H1 (cell line): ENCODE results near the gene MUC4. TPM values are rescaled to one million over a fixed set of nuclear protein-coding genes. Genes with fewer than 3 reads are reported as not detected.

Experiments used
- CTCF ChIA-PET: fragments of 300-600 bp; sonication (Branson Sonifier 250); formaldehyde crosslinking; loops from one replicate; lab custom pipeline; 2021; ENCODE audit not compliant: partially characterized antibody; lab: Charles Lee
- POLR2A ChIA-PET: fragments of 300-600 bp; sonication (Branson Sonifier 250); formaldehyde crosslinking; loops from one replicate; lab custom pipeline; 2021; ENCODE audit warnings: inconsistent platforms; ENCODE audit not compliant: partially characterized antibody; lab: Charles Lee
- DNase-seq, 2 experiments: peaks; one replicate each; pipeline versions ENCODE4 v3.0.0 to v3.0.0-alpha.2; 2010 to 2022; ENCODE audit warnings: low spot score in 2 of 2, low read depth in 1 of 2, mixed read lengths in 1 of 2
- FAIRE-seq: peaks from 2 replicates; lab custom pipeline; 2011; peaks lifted over from hg19 to GRCh38; lab: Jason Lieb, UNC
- H2AFZ ChIP-seq: 2 replicates; pipeline ENCODE4 v1.8.1; 2012; ENCODE audit warnings: low read length, inconsistent platforms
- H2AK5ac ChIP-seq: 2 replicates; pipeline ENCODE4 v1.6.1; 2013; ENCODE audit warnings: low read depth, low read length
- H2BK120ac ChIP-seq: replicated peaks from 2 replicates; pipeline ENCODE3; 2013; ENCODE audit warnings: low read depth, low read length, inconsistent platforms
- H2BK12ac ChIP-seq: 2 replicates; pipeline ENCODE4 v1.6.1; 2013; ENCODE audit warnings: low read depth, low read length
- H2BK15ac ChIP-seq: 2 replicates; pipeline ENCODE4 v1.6.1; 2013; ENCODE audit warnings: low read length
- H2BK20ac ChIP-seq: 2 replicates; pipeline ENCODE4 v1.6.1; 2013; ENCODE audit warnings: low read length
- H2BK5ac ChIP-seq: 2 replicates; pipeline ENCODE4 v1.6.1; 2013; ENCODE audit warnings: low read depth, low read length
- H3K14ac ChIP-seq: 2 replicates; pipeline ENCODE4 v1.6.1; 2013; ENCODE audit warnings: inconsistent platforms; ENCODE audit not compliant: insufficient read length
- H3K18ac ChIP-seq: 2 replicates; pipeline ENCODE4 v1.6.1; 2013; ENCODE audit warnings: low read length; ENCODE audit errors: extremely low read depth
- H3K23ac ChIP-seq: 2 replicates; pipeline ENCODE4 v1.6.1; 2013; ENCODE audit warnings: inconsistent platforms; ENCODE audit not compliant: insufficient read length
- H3K23me2 ChIP-seq: 2 replicates; pipeline ENCODE4 v1.6.1; 2013; ENCODE audit warnings: low read depth, low read length
- H3K27ac ChIP-seq: 2 replicates; pipeline ENCODE4 v1.6.1; 2011; ENCODE audit warnings: low read depth, low read length, inconsistent platforms
- H3K27me3 ChIP-seq, 4 experiments: replicated peaks in 1 of 4; 1 replicate in 1 of 4; 2 replicates in 3 of 4; pipeline versions ENCODE4 v1.6.1 to v1.8.1; 2011 to 2013; ENCODE audit warnings: low read length in 3 of 4, mild to moderate bottlenecking in 3 of 4, inconsistent platforms in 2 of 4, mixed read lengths in 2 of 4, moderate library complexity in 1 of 4; ENCODE audit not compliant: control insufficient read depth in 3 of 4, insufficient read depth in 3 of 4; ENCODE audit errors: extremely low read depth in 1 of 4
- H3K36me3 ChIP-seq, 4 experiments: 2 replicates each; pipeline versions ENCODE4 v1.6.1 to v1.8.1; 2011 to 2013; ENCODE audit warnings: mild to moderate bottlenecking in 4 of 4, low read length in 3 of 4, moderate library complexity in 2 of 4, control low read depth in 1 of 4, inconsistent platforms in 1 of 4; ENCODE audit not compliant: insufficient read depth in 4 of 4, control insufficient read depth in 2 of 4
- H3K4ac ChIP-seq: replicated peaks from 2 replicates; pipeline ENCODE3; 2013; ENCODE audit warnings: low read length, low read depth, mixed read lengths, inconsistent platforms; ENCODE audit not compliant: insufficient read length
- H3K4me1 ChIP-seq, 4 experiments: replicated peaks in 1 of 4; 1 replicate in 1 of 4; 2 replicates in 3 of 4; pipeline versions ENCODE4 v1.6.1 to v1.8.1; 2011 to 2013; ENCODE audit warnings: low read length in 3 of 4, inconsistent platforms in 2 of 4, mixed read lengths in 1 of 4; ENCODE audit not compliant: insufficient read depth in 4 of 4, control insufficient read depth in 3 of 4
- H3K4me2 ChIP-seq, 2 experiments: 2 replicates each; pipeline versions ENCODE4 v1.6.1 to v1.8.1; 2011 to 2013; ENCODE audit warnings: low read depth in 2 of 2, low read length in 2 of 2, control low read depth in 1 of 2, inconsistent platforms in 1 of 2, mild to moderate bottlenecking in 1 of 2; ENCODE audit not compliant: insufficient read depth in 1 of 2
- H3K4me3 ChIP-seq, 4 experiments: fragments of 200-600, 300-600 bp in 1 of 4; sonication (generic), shearing (Covaris generic), sonication (Bioruptor Twin) in 1 of 4; 2 replicates each; pipeline versions ENCODE4 v1.5.1 to v1.8.1; 2011 to 2016; ENCODE audit warnings: low read length in 4 of 4, low read depth in 3 of 4, control low read depth in 2 of 4, inconsistent platforms in 2 of 4, mild to moderate bottlenecking in 2 of 4, mixed read lengths in 1 of 4, moderate library complexity in 1 of 4; ENCODE audit not compliant: insufficient read depth in 2 of 4; ENCODE audit errors: extremely low read depth in 1 of 4
- H3K56ac ChIP-seq: replicated peaks from 2 replicates; pipeline ENCODE3; 2013; ENCODE audit warnings: low read depth, mild to moderate bottlenecking, mixed read lengths, low read length, inconsistent platforms; ENCODE audit not compliant: insufficient read length
- H3K79me1 ChIP-seq: 2 replicates; pipeline ENCODE4 v1.6.1; 2013; ENCODE audit warnings: low read depth, low read length, control low read depth
- H3K79me2 ChIP-seq, 2 experiments: 2 replicates each; pipeline versions ENCODE4 v1.6.1 to v1.8.1; 2012 to 2013; ENCODE audit warnings: low read length in 2 of 2, mild to moderate bottlenecking in 2 of 2, inconsistent platforms in 1 of 2; ENCODE audit not compliant: insufficient read depth in 2 of 2, control insufficient read depth in 1 of 2
- H3K9ac ChIP-seq, 4 experiments: replicated peaks in 1 of 4; 1 replicate in 1 of 4; 2 replicates in 3 of 4; pipeline versions ENCODE4 v1.6.1 to v1.8.1; 2011 to 2013; ENCODE audit warnings: low read depth in 3 of 4, low read length in 3 of 4, control low read depth in 2 of 4, mild to moderate bottlenecking in 2 of 4, moderate library complexity in 2 of 4, inconsistent platforms in 1 of 4; ENCODE audit errors: extremely low read depth in 1 of 4
- H3K9me3 ChIP-seq, 2 experiments: 2 replicates each; pipeline versions ENCODE4 v1.6.1 to v1.8.1; 2012 to 2013; ENCODE audit warnings: mild to moderate bottlenecking in 2 of 2, moderate library complexity in 2 of 2, control low read depth in 1 of 2, inconsistent platforms in 1 of 2, low read depth in 1 of 2, low read length in 1 of 2, mixed read lengths in 1 of 2; ENCODE audit not compliant: insufficient read depth in 2 of 2
- H4K20me1 ChIP-seq, 2 experiments: replicated peaks in 1 of 2; 2 replicates each; pipeline versions ENCODE3 to v1.8.1; 2011 to 2013; ENCODE audit warnings: inconsistent platforms in 2 of 2, low read length in 2 of 2, mild to moderate bottlenecking in 1 of 2; ENCODE audit not compliant: insufficient read depth in 2 of 2, control insufficient read depth in 1 of 2
- H4K5ac ChIP-seq: 2 replicates; pipeline ENCODE4 v1.6.1; 2013; ENCODE audit warnings: low read length, low read depth, mixed read lengths, inconsistent platforms; ENCODE audit not compliant: insufficient read length
- H4K8ac ChIP-seq: 2 replicates; pipeline ENCODE4 v1.8.0; 2013; ENCODE audit warnings: mild to moderate bottlenecking, moderate library complexity, low read length, inconsistent platforms; ENCODE audit not compliant: insufficient read depth; ENCODE audit errors: extremely low read depth
- H4K91ac ChIP-seq: replicated peaks from 2 replicates; pipeline ENCODE3; 2013; ENCODE audit warnings: low read length, mixed read lengths, inconsistent platforms; ENCODE audit not compliant: insufficient read length
- CBX8 ChIP-seq: fragments of 300-800, 300-1000 bp; sonication (generic); IDR thresholded peaks from 2 replicates; pipeline ENCODE4 v1.7.1; 2016; ENCODE audit warnings: low read depth, low read length, borderline replicate concordance
- CEBPB ChIP-seq: IDR thresholded peaks from 2 replicates; pipeline ENCODE4 v1.6.1; 2012; ENCODE audit warnings: low read depth, low read length
- CHD2 ChIP-seq: IDR thresholded peaks from 2 replicates; pipeline ENCODE4 v1.6.1; 2012; ENCODE audit warnings: low read length, improper control_type of control experiment
- CTCF ChIP-seq, 3 experiments: IDR thresholded peaks; 1 replicate in 2 of 3; 2 replicates in 1 of 3; pipeline versions ENCODE4 v1.5.1 to v1.6.1; 2011; ENCODE audit warnings: low read length in 3 of 3, mild to moderate bottlenecking in 3 of 3, inconsistent platforms in 2 of 3, low read depth in 1 of 3, moderate library complexity in 1 of 3; ENCODE audit not compliant: insufficient read depth in 1 of 3; ENCODE audit errors: control extremely low read depth in 1 of 3
- EZH2 ChIP-seq: fragments of 200-600 bp; sonication (generic); IDR thresholded peaks from 2 replicates; pipeline ENCODE4 v1.7.1; 2012; ENCODE audit warnings: low read depth, mild to moderate bottlenecking, moderate library complexity, low read length, inconsistent platforms; ENCODE audit not compliant: severe bottlenecking
- FOSL1 ChIP-seq: IDR thresholded peaks from 2 replicates; pipeline ENCODE4 v1.6.1; 2011; ENCODE audit warnings: mild to moderate bottlenecking, low read depth, low read length, moderate library complexity; ENCODE audit not compliant: insufficient read depth
- JUND ChIP-seq: IDR thresholded peaks from 2 replicates; pipeline ENCODE4 v1.6.1; 2011; ENCODE audit warnings: mild to moderate bottlenecking, improper control_type of control experiment, low read length
- KDM4A ChIP-seq: IDR thresholded peaks from one replicate; pipeline ENCODE4 v1.7.1; 2012; ENCODE audit warnings: low read depth, mild to moderate bottlenecking, moderate library complexity, low read length, inconsistent platforms; ENCODE audit not compliant: severe bottlenecking
- NANOG ChIP-seq: IDR thresholded peaks from 2 replicates; pipeline ENCODE4 v1.6.1; 2011; ENCODE audit warnings: low read length, low read depth, mild to moderate bottlenecking, inconsistent platforms; ENCODE audit not compliant: insufficient read depth, poor library complexity, severe bottlenecking
- POLR2AphosphoS5 ChIP-seq: IDR thresholded peaks from 2 replicates; pipeline ENCODE4 v1.6.1; 2011; ENCODE audit warnings: low read depth, low read length
- POU5F1 ChIP-seq: IDR thresholded peaks from 2 replicates; pipeline ENCODE4 v1.6.1; 2011; ENCODE audit warnings: low read depth, mild to moderate bottlenecking, low read length, moderate library complexity
- SRF ChIP-seq: IDR thresholded peaks from 2 replicates; pipeline ENCODE4 v1.6.1; 2011; ENCODE audit warnings: mild to moderate bottlenecking, low read depth, low read length, moderate library complexity
- TAF7 ChIP-seq: optimal IDR thresholded peaks from 2 replicates; pipeline ENCODE3; 2011; ENCODE audit warnings: low read depth, mild to moderate bottlenecking, inconsistent platforms, low read length, moderate library complexity, borderline replicate concordance
- WGBS, 2 experiments: shearing (Covaris generic) in 1 of 2; methylation state at CpG; one replicate each; pipeline versions ENCODE4 v1.1.6 to v1.1.7; 2013 to 2015; ENCODE audit warnings: low lambda C conversion rate in 2 of 2, mixed read lengths in 2 of 2, inconsistent platforms in 1 of 2, low coverage in 1 of 2, missing lambda C conversion rate in 1 of 2; ENCODE audit not compliant: insufficient replicate concordance in 2 of 2, insufficient coverage in 1 of 2, insufficient read length in 1 of 2; ENCODE audit errors: extremely low coverage in 1 of 2, missing lambda C conversion rate in 1 of 2; 5-methylcytosine and 5-hydroxymethylcytosine counted together
- polyA plus RNA-seq, 7 experiments: library from polyadenylated mRNA; depleted of rRNA in 3 of 7; stranded (reverse) in 5 of 7; unstranded in 2 of 7; fragments of >200 nt in 5 of 7; fragments of 200-250 nt in 2 of 7; gene quantifications; 1 replicate in 5 of 7; 2 replicates in 1 of 7; 4 replicates in 1 of 7; pipeline versions ENCODE4 v1.2.1 to v1.2.3, GENCODE V29; 2011 to 2013; ENCODE audit warnings: missing spikeins in 2 of 7, mixed read lengths in 2 of 7
- total RNA-seq: library from RNA; stranded (reverse); fragmentation: NEBNext Ultra II Directional; extraction: Animal tissue kit (Norgen Biotek cat#: 25700); gene quantifications from 2 replicates; pipeline ENCODE4 v1.2.1, GENCODE V29; 2021

MUC4 gene
- total and polyA plus RNA-seq, 2 of the 8 experiments (the other 6 are each of a cell fraction or from before 2014, with no cell fraction given), result 0.89 to 2.0 TPM

GRCh38 chr3:195829897-195830254 is 18.1 kb upstream of the MUC4 start:
- Histone ChIP-seq H3K36me3 (no peaks in the 10 kb centered on the region), H3K4me3 (no peak overlapping the region), H3K14ac (no peak overlapping the region), H2BK20ac (no peak overlapping the region), H2BK15ac (no peak overlapping the region), H3K23me2 (no peaks in the 10 kb centered on the region), H2BK5ac (no peak overlapping the region), H4K5ac (no peak overlapping the region), H3K23ac (no peak overlapping the region), H3K4ac (no peak overlapping the region), H2AFZ (no peak overlapping the region), H3K56ac (no peak overlapping the region), H3K27me3 (no peaks in the 10 kb centered on the region), H3K79me2 (no peaks in the 10 kb centered on the region), H4K20me1 (no peaks in the 10 kb centered on the region), H4K91ac (no peak overlapping the region), H2AK5ac (no peak overlapping the region), H3K4me1 (no peaks in the 10 kb centered on the region; a peak in 2 of 7 replicates), H3K9me3 (no peaks in the 10 kb centered on the region), H3K79me1 (no peaks in the 10 kb centered on the region), H4K8ac (no peak overlapping the region), H3K18ac (no peak overlapping the region), H3K4me2 (no peak overlapping the region), H3K9ac (no peak overlapping the region), H2BK12ac (no peak overlapping the region), H2BK120ac (no peak overlapping the region), H3K27ac (no peak overlapping the region)
- ChIA-PET CTCF (interaction anchor here (1.0 to 2.6 kb wide), 2 partner anchors 21 to 23 kb away, joined by 3 to 17 read pairs; no protein-coding TSS in a partner anchor), POLR2A (no interaction called here)
- WGBS, 2 experiments, result 91% methylated on average over 16 of the region's 16 CpGs; no CpG with 5 or more reads in 1 of the 2 experiments
- DNase-seq (no peak), FAIRE-seq (no peak)
- TF ChIP-seq JUND, result no peak
- no peak for TF ChIP-seq SRF
- no peak for TF ChIP-seq CHD2
- TF ChIP-seq CTCF (IDR thresholded peaks at IDR 0.05; ENCODE audit: control extremely low read depth in 1 of 3, insufficient read depth in 1 of 3, low read depth in 1 of 3, low read length in 3 of 3), result no peak
- no peak for TF ChIP-seq TAF7
- no peak for TF ChIP-seq POU5F1
- TF ChIP-seq POLR2AphosphoS5, result no peak
- TF ChIP-seq CEBPB, result no peak
- no peak for TF ChIP-seq EZH2
- no peak for TF ChIP-seq KDM4A
- no peak for TF ChIP-seq CBX8
- TF ChIP-seq FOSL1, result no peak
- no peak for TF ChIP-seq NANOG
